ENCODE results near the gene SPDEF. TPM values are rescaled to one million over a fixed set of nuclear protein-coding genes. Genes with fewer than 3 reads are reported as not detected.

SPDEF gene
- total and polyA plus RNA-seq, 2 donors (not counting 1 experiment from before 2014, with no cell fraction given): 0.10 TPM; not detected in 1

GRCh38 chr6:34531580-34532201 lies 24.4 kb downstream of the SPDEF start:
- ChIA-PET POLR2A (no interaction called here), CTCF (no interaction called here)
- intact Hi-C loops (cut with micrococcal nuclease): no loop called here
- no peaks in the 10 kb centered on the region for H3K27me3 ChIP-seq (replicated peaks in 1 of 4; ENCODE audit: control extremely low read depth in 1 of 4, control insufficient read depth in 3 of 4, insufficient read depth in 4 of 4, low read length in 3 of 4)
- H3K4me1 Mint-ChIP-seq: peaks cover 8% of the 10 kb centered on the region
- H3K9me3 Mint-ChIP-seq (ENCODE audit: insufficient read depth): no peaks in the 10 kb centered on the region
- no peak overlapping the region for H3K4me3 Mint-ChIP-seq
- H3K36me3 ChIP-seq (replicated peaks in 1 of 2; ENCODE audit: control extremely low read depth in 1 of 2, control insufficient read depth in 1 of 2, extremely low read depth in 1 of 2, insufficient read depth in 2 of 2, low read length in 1 of 2): no peaks in the 10 kb centered on the region
- H3K4me2 ChIP-seq (replicated peaks; ENCODE audit: low read depth, low read length, poor library complexity, severe bottlenecking): peak overlapping the region; percentile 50
- no peak overlapping the region for H2AFZ ChIP-seq (ENCODE audit: insufficient read depth, low read depth, low read length, poor library complexity, severe bottlenecking)
- no peaks in the 10 kb centered on the region for H3K9me3 ChIP-seq (ENCODE audit: control extremely low read depth in 1 of 3, control insufficient read depth in 2 of 3, insufficient read depth in 1 of 3, low read length in 2 of 3)
- no peaks in the 10 kb centered on the region for H4K20me1 ChIP-seq (ENCODE audit: control insufficient read depth, insufficient read depth, low read length, poor library complexity, severe bottlenecking)
- DNase-seq (no peak), ATAC-seq (ENCODE audit: low read depth) (no peak)
- 79% methylated on average over 28 of the region's 29 CpGs for WGBS (ENCODE audit: insufficient coverage)
- no peak overlapping the region for H3K27ac Mint-ChIP-seq
- H3K27me3 Mint-ChIP-seq: no peaks in the 10 kb centered on the region
- peak overlapping the region; percentile 45 to 59 for H3K27ac ChIP-seq (ENCODE audit: low read length in 2 of 2)
- H3K4me1 ChIP-seq (ENCODE audit: control insufficient read depth in 2 of 2, insufficient read depth in 2 of 2, low read length in 2 of 2): peaks cover 1 to 7% of the 10 kb centered on the region in 2 donors
- TF ChIP-seq EZH2 (IDR thresholded peaks at IDR 0.05; ENCODE audit: borderline replicate concordance, insufficient read depth, low read depth, low read length, poor library complexity, severe bottlenecking) (no peak), CTCF (IDR thresholded peaks at IDR 0.05) (no peak)
- no peak overlapping the region for H3K9ac ChIP-seq (ENCODE audit: low read length)
- no peaks in the 10 kb centered on the region for H3K79me2 ChIP-seq (ENCODE audit: control insufficient read depth, insufficient read depth, low read length)
- peak overlapping the region in 3 of 5 experiments; percentile 24 to 42 (median 31) for H3K4me3 ChIP-seq (ENCODE audit: control extremely low read depth in 1 of 5, extremely low read depth in 1 of 5, insufficient read depth in 1 of 5, low read depth in 2 of 5, low read length in 4 of 5)

- Histone ChIP-seq H3K36me3 (replicated peaks in 1 of 2; ENCODE audit: control extremely low read depth in 1 of 2, control insufficient read depth in 1 of 2, extremely low read depth in 1 of 2, insufficient read depth in 2 of 2, low read length in 1 of 2) (no peaks in the 10 kb centered on the region), H2AFZ (ENCODE audit: insufficient read depth, low read depth, low read length, poor library complexity, severe bottlenecking) (no peak overlapping the region), H3K4me2 (replicated peaks; ENCODE audit: low read depth, low read length, poor library complexity, severe bottlenecking) (peak overlapping the region; percentile 50), H3K9me3 (ENCODE audit: control extremely low read depth in 1 of 3, control insufficient read depth in 2 of 3, insufficient read depth in 1 of 3, low read length in 2 of 3) (no peaks in the 10 kb centered on the region), H3K79me2 (ENCODE audit: control insufficient read depth, insufficient read depth, low read length) (no peaks in the 10 kb centered on the region), H3K4me3 (ENCODE audit: control extremely low read depth in 1 of 5, extremely low read depth in 1 of 5, insufficient read depth in 1 of 5, low read depth in 2 of 5, low read length in 4 of 5) (peak overlapping the region in 2 of 5 experiments; percentile 31 to 42), H3K4me1 (ENCODE audit: control insufficient read depth in 2 of 2, insufficient read depth in 2 of 2, low read length in 2 of 2) (peaks cover 7 to 13% of the 10 kb centered on the region in 2 donors), H4K20me1 (ENCODE audit: control insufficient read depth, insufficient read depth, low read length, poor library complexity, severe bottlenecking) (no peaks in the 10 kb centered on the region), H3K27ac (ENCODE audit: low read length in 2 of 2) (no peak overlapping the region), H3K27me3 (replicated peaks in 1 of 4; ENCODE audit: control extremely low read depth in 1 of 4, control insufficient read depth in 3 of 4, insufficient read depth in 4 of 4, low read length in 3 of 4) (no peaks in the 10 kb centered on the region), H3K9ac (ENCODE audit: low read length) (no peak overlapping the region)
- intact Hi-C loops (cut with micrococcal nuclease): no loop called here
- Mint-ChIP-seq H3K27me3 (no peaks in the 10 kb centered on the region), H3K4me1 (peaks cover 10% of the 10 kb centered on the region), H3K27ac (no peak overlapping the region), H3K4me3 (no peak overlapping the region), H3K9me3 (ENCODE audit: insufficient read depth) (no peaks in the 10 kb centered on the region)
- 93% methylated on average over 18 of the region's 18 CpGs for WGBS (ENCODE audit: insufficient coverage)
- no peak for TF ChIP-seq CTCF (IDR thresholded peaks at IDR 0.05)
- no peak for TF ChIP-seq EZH2 (IDR thresholded peaks at IDR 0.05; ENCODE audit: borderline replicate concordance, insufficient read depth, low read depth, low read length, poor library complexity, severe bottlenecking)
- no peak for DNase-seq
- ChIA-PET POLR2A (interaction anchor here (0.6 kb wide), 1 partner anchor 1190 kb away, joined by 3 read pairs; no protein-coding TSS in a partner anchor), CTCF (no interaction called here)
- ATAC-seq (ENCODE audit: low read depth): no peak
Measured at GRCh38 chr6:34530753-34531365, 25.3 kb downstream of the SPDEF start.

Measured in B cell (primary cell).